OCI-LY7 (cell line): ENCODE results near the gene GOT2. TPM values are rescaled to one million over a fixed set of nuclear protein-coding genes. Genes with fewer than 3 reads are reported as not detected.

ENCODE experiments used
- BruUV-seq: library from RNA; stranded (reverse); fragments of 400-500 nt; replicated peaks from 2 replicates; lab custom pipeline; 2021; lab: Mats Ljungman, UMichigan
- CTCF ChIA-PET: fragments of 300-600 bp; sonication (Branson Sonifier 250); formaldehyde crosslinking; loops from one replicate; lab custom pipeline; 2022; ENCODE audit warnings: antibody characterized with exemption; ENCODE audit not compliant: unreplicated experiment; lab: Charles Lee
- POLR2A ChIA-PET: fragments of 300-600 bp; sonication (Branson Sonifier 250); formaldehyde crosslinking; loops from one replicate; lab custom pipeline; 2022; ENCODE audit warnings: antibody characterized with exemption; lab: Charles Lee
- DNase-seq: peaks from one replicate; pipeline ENCODE4 v3.0.0-alpha.2; 2015; ENCODE audit warnings: low spot score
- H2AFZ ChIP-seq: fragments of 200-600 bp; sonication (generic), shearing (Covaris generic); 2 replicates; pipeline ENCODE4 v1.6.1; 2014; ENCODE audit warnings: mild to moderate bottlenecking, antibody characterized with exemption, low read length, moderate library complexity
- H3K27ac ChIP-seq: fragments of 200-600 bp; sonication (generic); 2 replicates; pipeline ENCODE4 v1.5.1; 2014; ENCODE audit warnings: mixed run types, low read depth, mild to moderate bottlenecking, moderate library complexity, low read length, inconsistent platforms; ENCODE audit not compliant: poor library complexity, severe bottlenecking
- H3K36me3 ChIP-seq: fragments of 200-600 bp; sonication (generic); 2 replicates; pipeline ENCODE4 v1.6.1; 2014; ENCODE audit warnings: mild to moderate bottlenecking, antibody characterized with exemption, low read length, moderate library complexity, mixed read lengths; ENCODE audit not compliant: insufficient read depth
- H3K4me1 ChIP-seq: fragments of 200-600 bp; sonication (generic); 2 replicates; pipeline ENCODE4 v1.5.1; 2014; ENCODE audit warnings: mild to moderate bottlenecking, low read length; ENCODE audit not compliant: insufficient read depth, poor library complexity, severe bottlenecking
- H3K4me2 ChIP-seq: fragments of 200-600 bp; sonication (generic); 2 replicates; pipeline ENCODE4 v1.6.1; 2014; ENCODE audit warnings: mild to moderate bottlenecking, low read length
- H3K4me3 ChIP-seq: fragments of 200-600 bp; sonication (generic); 2 replicates; pipeline ENCODE4 v1.5.1; 2014; ENCODE audit warnings: mild to moderate bottlenecking, low read depth, low read length; ENCODE audit not compliant: poor library complexity, severe bottlenecking
- H3K79me2 ChIP-seq: fragments of 200-600 bp; sonication (generic); 2 replicates; pipeline ENCODE4 v1.6.1; 2016; ENCODE audit warnings: low read depth, mild to moderate bottlenecking, low read length, moderate library complexity, mixed read lengths; ENCODE audit not compliant: insufficient read depth
- H3K9me2 ChIP-seq: fragments of 200-600 bp; sonication (generic); 2 replicates; pipeline ENCODE4 v1.6.1; 2016; ENCODE audit warnings: mild to moderate bottlenecking, low read length, mixed read lengths; ENCODE audit not compliant: insufficient read depth
- H3K9me3 ChIP-seq: fragments of 200-600 bp; sonication (generic); 2 replicates; pipeline ENCODE4 v1.6.1; 2014; ENCODE audit warnings: mild to moderate bottlenecking, mixed run types, low read length, mixed read lengths
- H4K20me1 ChIP-seq: fragments of 200-600 bp; sonication (generic); 2 replicates; pipeline ENCODE4 v1.6.1; 2014; ENCODE audit warnings: mild to moderate bottlenecking, antibody characterized with exemption, low read length, moderate library complexity, mixed read lengths; ENCODE audit not compliant: insufficient read depth
- EZH2phosphoT487 ChIP-seq: fragments of 200-600 bp; sonication (generic); IDR thresholded peaks from 2 replicates; pipeline ENCODE4 v1.6.1; 2018; ENCODE audit warnings: low read depth, borderline replicate concordance, mild to moderate bottlenecking, mixed run types, antibody characterized with exemption, low read length, moderate library complexity, mixed read lengths
- intact Hi-C: fragments of 100-400 bp; cut with micrococcal nuclease; formaldehyde crosslinking; loops from one replicate; pipeline ENCODE4 v1.10.0; 2022; ENCODE audit not compliant: unreplicated experiment
- total RNA-seq, 2 experiments: library from RNA; depleted of rRNA in 1 of 2; stranded (reverse); fragments of >200 nt in 1 of 2; shearing (Covaris generic) in 1 of 2; gene quantifications; 2 replicates each; pipeline ENCODE4 v1.2.3, GENCODE V29; 2014 to 2022
- TF ChIP-seq, protein P1 (sequence below): fragments of 200-600 bp; sonication (generic); conservative IDR thresholded peaks from 2 replicates; pipeline ENCODE4 v1.5.1; 2014; ENCODE audit warnings: mild to moderate bottlenecking, antibody characterized with exemption, low read length, moderate library complexity, mixed read lengths

Gene GOT2
- total RNA-seq, 2 experiments from 2014 or later = 104 to 280 TPM

- Histone ChIP-seq H3K4me2 (peak overlapping the region; percentile 99; the same call in 1 of the 2 replicates), H3K4me1 (peaks cover 7% of the 10 kb centered on the region), H4K20me1 (no peaks in the 10 kb centered on the region), H2AFZ (peak overlapping the region; percentile 88), H3K36me3 (no peaks in the 10 kb centered on the region), H3K9me2 (no peaks in the 10 kb centered on the region), H3K79me2 (no peaks in the 10 kb centered on the region), H3K27ac (no peak overlapping the region), H3K9me3 (no peaks in the 10 kb centered on the region), H3K4me3 (peak overlapping the region; percentile 92)
- intact Hi-C loops = no loop called here
- BruUV-seq = no TSS peak
- CTCF ChIA-PET = interaction anchor here (1.0 kb wide), 1 partner anchor 71 kb away, joined by 3 read pairs; no protein-coding TSS in a partner anchor
- TF ChIP-seq, protein P1, sequence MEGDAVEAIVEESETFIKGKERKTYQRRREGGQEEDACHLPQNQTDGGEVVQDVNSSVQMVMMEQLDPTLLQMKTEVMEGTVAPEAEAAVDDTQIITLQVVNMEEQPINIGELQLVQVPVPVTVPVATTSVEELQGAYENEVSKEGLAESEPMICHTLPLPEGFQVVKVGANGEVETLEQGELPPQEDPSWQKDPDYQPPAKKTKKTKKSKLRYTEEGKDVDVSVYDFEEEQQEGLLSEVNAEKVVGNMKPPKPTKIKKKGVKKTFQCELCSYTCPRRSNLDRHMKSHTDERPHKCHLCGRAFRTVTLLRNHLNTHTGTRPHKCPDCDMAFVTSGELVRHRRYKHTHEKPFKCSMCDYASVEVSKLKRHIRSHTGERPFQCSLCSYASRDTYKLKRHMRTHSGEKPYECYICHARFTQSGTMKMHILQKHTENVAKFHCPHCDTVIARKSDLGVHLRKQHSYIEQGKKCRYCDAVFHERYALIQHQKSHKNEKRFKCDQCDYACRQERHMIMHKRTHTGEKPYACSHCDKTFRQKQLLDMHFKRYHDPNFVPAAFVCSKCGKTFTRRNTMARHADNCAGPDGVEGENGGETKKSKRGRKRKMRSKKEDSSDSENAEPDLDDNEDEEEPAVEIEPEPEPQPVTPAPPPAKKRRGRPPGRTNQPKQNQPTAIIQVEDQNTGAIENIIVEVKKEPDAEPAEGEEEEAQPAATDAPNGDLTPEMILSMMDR = no peak
- no peak for TF ChIP-seq EZH2phosphoT487
- POLR2A ChIA-PET = interaction anchor here (0.9 to 1.2 kb wide), 4 partner anchors 20 to 71 kb away, joined by 3 to 6 read pairs (median 4); no protein-coding TSS in a partner anchor
- DNase-seq = no peak
These were observed 49.0 kb downstream of the GOT2 start for GRCh38 chr16:58685084-58685449.

GRCh38 chr16:58684354-58685083 lies 49.6 kb downstream of the GOT2 start, which contains the start of gene SLC38A7:
SLC38A7 (minus strand) TSS chr16:58684770; CDS start chr16:58680126, 4,644 bp downstream.
- CTCF ChIA-PET = interaction anchor here (1.0 kb wide), 1 partner anchor 72 kb away, joined by 3 read pairs; no protein-coding TSS in a partner anchor
- intact Hi-C loops = no loop called here
- Histone ChIP-seq H3K4me2 (peak within 1 kb of the TSS; percentile 99), H3K27ac (no peak within 1 kb of the TSS), H3K4me1 (peaks cover 7% of the 10 kb centered on the region), H3K9me2 (no peaks in the 10 kb centered on the region), H3K79me2 (no peaks in the 10 kb centered on the region), H3K4me3 (peak within 1 kb of the TSS; percentile 92), H3K9me3 (no peaks in the 10 kb centered on the region), H2AFZ (peak within 1 kb of the TSS; percentile 88), H3K36me3 (no peaks in the 10 kb centered on the region), H4K20me1 (no peaks in the 10 kb centered on the region)
- TF ChIP-seq, protein P1 = no peak
- no peak for TF ChIP-seq EZH2phosphoT487
- DNase-seq = peak; percentile 80
- no TSS peak for BruUV-seq
- POLR2A ChIA-PET = interaction anchor here (0.9 to 1.2 kb wide), 4 partner anchors 19 to 72 kb away, joined by 3 to 6 read pairs (median 4); no protein-coding TSS in a partner anchor

DNA sequence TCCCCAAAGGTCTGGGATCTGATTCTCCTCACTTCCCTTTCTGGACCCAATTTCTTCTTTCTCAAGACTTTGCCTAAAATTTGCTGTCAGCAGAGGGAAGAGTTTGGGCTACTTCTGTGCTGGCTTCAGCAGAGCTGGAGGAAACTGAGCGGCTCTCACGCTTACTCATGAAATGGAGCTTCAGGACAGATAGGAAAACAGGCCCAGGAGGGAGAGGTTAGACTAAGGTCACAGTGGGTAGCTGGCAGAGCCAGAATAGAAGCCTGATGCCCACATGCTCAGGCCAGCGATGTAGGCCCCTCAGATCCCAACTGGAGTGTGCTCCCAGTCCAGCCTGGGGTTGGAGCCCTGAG lies 50.1 kb downstream of the GOT2 start:
- BruUV-seq = no TSS peak

More for the DNA sequence above, 50.1 kb downstream of the GOT2 start:
- Histone ChIP-seq H3K27ac (no peak overlapping the region), H3K4me1 (peaks cover 7% of the 10 kb centered on the region), H2AFZ (peak overlapping the region; percentile 88), H3K4me2 (peak overlapping the region; percentile 99), H3K9me3 (no peaks in the 10 kb centered on the region), H3K9me2 (no peaks in the 10 kb centered on the region), H3K79me2 (no peaks in the 10 kb centered on the region), H3K36me3 (no peaks in the 10 kb centered on the region), H4K20me1 (no peaks in the 10 kb centered on the region), H3K4me3 (peak overlapping the region; percentile 92)
- DNase-seq = no peak
- TF ChIP-seq, protein P1 = no peak
- TF ChIP-seq EZH2phosphoT487 = no peak
- POLR2A ChIA-PET = interaction anchor here (0.6 to 1.2 kb wide), 4 partner anchors 19 to 53 kb away, joined by 3 to 6 read pairs (median 4); no protein-coding TSS in a partner anchor
- CTCF ChIA-PET = interaction anchor here (1.0 kb wide), 1 partner anchor 72 kb away, joined by 3 read pairs; no protein-coding TSS in a partner anchor
- intact Hi-C loops = no loop called here
